ENCODE results near the gene APOL2. TPM values are rescaled to one million over a fixed set of nuclear protein-coding genes. Genes with fewer than 3 reads are reported as not detected.

APOL2 gene
- total and polyA plus RNA-seq, 8 donors: 29.0 to 63.0 (median 35.0) TPM

DNA sequence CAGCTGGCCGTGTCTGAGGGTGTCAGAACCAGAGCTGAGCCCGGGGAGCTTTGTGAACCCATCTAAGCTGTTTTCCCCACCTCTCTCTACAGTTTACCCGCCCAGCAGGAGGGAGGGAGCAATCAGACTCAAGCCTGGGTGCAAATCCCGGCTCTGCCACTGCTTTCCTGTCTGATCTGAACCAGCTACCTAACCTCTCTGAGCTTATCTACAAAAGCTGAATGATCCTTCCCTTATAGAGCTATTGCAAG is 252 bp downstream of the APOL2 start:
- DNase-seq (no peak), ATAC-seq (peak; percentile 16)
- Histone ChIP-seq H3K4me3 (peak overlapping the region; percentile 65 to 93), H3K9me3 (no peaks in the 10 kb centered on the region), H3K4me1 (peaks cover 33 to 52% of the 10 kb centered on the region in 2 donors), H3K27me3 (no peaks in the 10 kb centered on the region), H3K36me3 (peaks cover 0 to 22% of the 10 kb centered on the region in 2 donors), H3K27ac (peak overlapping the region; percentile 90 to 93)
- intact Hi-C loops (cut with DNase I): no loop called here
- TF ChIP-seq, protein P1, sequence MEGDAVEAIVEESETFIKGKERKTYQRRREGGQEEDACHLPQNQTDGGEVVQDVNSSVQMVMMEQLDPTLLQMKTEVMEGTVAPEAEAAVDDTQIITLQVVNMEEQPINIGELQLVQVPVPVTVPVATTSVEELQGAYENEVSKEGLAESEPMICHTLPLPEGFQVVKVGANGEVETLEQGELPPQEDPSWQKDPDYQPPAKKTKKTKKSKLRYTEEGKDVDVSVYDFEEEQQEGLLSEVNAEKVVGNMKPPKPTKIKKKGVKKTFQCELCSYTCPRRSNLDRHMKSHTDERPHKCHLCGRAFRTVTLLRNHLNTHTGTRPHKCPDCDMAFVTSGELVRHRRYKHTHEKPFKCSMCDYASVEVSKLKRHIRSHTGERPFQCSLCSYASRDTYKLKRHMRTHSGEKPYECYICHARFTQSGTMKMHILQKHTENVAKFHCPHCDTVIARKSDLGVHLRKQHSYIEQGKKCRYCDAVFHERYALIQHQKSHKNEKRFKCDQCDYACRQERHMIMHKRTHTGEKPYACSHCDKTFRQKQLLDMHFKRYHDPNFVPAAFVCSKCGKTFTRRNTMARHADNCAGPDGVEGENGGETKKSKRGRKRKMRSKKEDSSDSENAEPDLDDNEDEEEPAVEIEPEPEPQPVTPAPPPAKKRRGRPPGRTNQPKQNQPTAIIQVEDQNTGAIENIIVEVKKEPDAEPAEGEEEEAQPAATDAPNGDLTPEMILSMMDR (IDR thresholded peaks at IDR 0.05): no peak

DNA sequence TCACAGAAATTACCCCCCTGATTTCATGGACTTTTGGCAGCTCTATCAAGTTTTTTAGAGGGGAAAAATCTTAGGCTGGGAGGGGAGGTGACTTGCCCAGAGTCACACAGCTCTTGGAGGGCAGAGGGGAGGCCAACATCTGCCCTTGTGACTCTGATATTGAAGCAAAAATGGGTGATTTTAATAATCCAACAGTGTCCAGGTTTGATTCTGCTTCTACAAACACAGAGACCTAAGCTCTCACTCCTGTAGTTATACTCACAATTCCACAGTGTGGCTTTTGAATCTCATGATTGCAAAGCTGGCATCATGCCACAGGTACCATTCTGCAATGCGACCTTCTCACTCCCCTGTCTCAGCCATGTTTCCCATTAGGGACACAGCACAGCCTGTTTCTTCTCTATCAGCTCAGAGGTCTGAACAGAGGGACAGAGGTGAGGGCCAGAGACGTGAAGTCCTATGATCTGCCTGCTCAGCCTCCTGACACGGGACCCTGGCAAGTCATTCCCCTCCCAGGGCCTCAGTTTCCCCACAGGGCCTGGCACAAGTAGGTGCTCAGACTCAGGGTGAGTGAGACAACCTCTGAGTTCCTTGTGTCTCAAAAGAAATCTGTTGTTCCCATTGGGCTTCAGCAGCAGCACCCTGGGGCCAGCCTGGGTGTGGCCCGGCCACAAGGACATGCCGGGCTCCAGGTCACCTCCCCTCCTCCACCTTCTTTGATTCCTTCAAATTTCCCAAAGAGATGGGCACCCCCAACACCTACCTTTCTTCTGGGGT is 766 bp downstream of the APOL2 start:
- Histone ChIP-seq H3K4me3 (peak overlapping the region; percentile 65 to 93), H3K27ac (peak overlapping the region; percentile 90 to 93), H3K9me3 (no peaks in the 10 kb centered on the region), H3K27me3 (no peaks in the 10 kb centered on the region), H3K4me1 (peaks cover 33 to 57% of the 10 kb centered on the region in 2 donors), H3K36me3 (peaks cover 0 to 27% of the 10 kb centered on the region in 2 donors)
- DNase-seq (peak in 2 of 4 donors; percentile 29 to 42), ATAC-seq (peak; percentile 56)
- intact Hi-C loops (cut with DNase I): no loop called here
- TF ChIP-seq, protein P1 (IDR thresholded peaks at IDR 0.05): no peak

DNA sequence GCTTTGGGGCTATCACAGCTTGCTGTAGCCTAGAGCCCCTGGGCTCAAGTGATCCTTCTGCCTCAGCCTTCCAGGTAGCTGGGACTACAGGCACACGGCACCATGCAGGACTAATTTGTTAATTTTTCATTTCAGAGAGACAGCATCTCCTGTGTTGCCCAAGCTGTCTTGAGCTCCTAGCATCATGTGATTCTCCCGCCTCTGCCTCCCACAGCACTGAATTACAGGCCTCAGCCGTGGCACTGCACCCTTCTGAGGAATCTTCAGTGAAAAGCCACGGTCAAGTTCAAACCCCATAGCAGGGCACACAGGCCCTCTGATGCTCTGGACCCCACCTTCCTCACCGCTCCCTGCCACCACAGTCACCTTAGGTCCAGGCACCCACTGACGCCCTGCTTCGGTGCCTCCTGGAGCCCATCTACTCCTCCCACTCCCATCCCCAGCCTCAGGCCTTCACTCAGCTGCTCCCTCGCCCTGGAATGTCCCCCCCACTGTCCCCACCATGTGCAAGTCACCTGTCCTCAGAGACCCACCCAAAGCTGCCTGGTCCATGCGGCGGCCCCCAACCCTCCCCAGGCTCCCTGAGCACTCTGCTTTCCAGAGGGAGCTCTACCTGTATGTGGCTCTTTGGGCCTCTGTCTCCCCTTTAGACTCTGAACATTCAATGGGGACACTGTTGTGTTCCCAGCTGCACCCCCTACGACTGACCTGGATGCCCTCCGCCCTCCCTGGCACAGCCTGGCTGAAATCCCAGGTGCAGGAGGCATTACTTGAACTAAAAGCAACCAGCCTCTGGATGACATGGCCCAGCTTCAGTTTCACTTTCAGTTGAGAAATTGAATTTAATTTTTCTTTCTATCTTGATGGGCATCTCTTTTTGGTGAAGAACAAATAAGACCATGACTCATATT is 1.6 kb downstream of the APOL2 start:
- H3K27ac ChIP-seq: peak overlapping the region; percentile 90 to 93
- peak overlapping the region; percentile 65 to 93 for H3K4me3 ChIP-seq
- peaks cover 33 to 65% of the 10 kb centered on the region in 2 donors for H3K4me1 ChIP-seq
- TF ChIP-seq, protein P1 (IDR thresholded peaks at IDR 0.05): no peak
- H3K36me3 ChIP-seq: peaks cover 0 to 35% of the 10 kb centered on the region in 2 donors
- no peaks in the 10 kb centered on the region for H3K9me3 ChIP-seq
- DNase-seq (no peak), ATAC-seq (peak; percentile 18)
- no peaks in the 10 kb centered on the region for H3K27me3 ChIP-seq
- intact Hi-C loops (cut with DNase I): no loop called here

DNA sequence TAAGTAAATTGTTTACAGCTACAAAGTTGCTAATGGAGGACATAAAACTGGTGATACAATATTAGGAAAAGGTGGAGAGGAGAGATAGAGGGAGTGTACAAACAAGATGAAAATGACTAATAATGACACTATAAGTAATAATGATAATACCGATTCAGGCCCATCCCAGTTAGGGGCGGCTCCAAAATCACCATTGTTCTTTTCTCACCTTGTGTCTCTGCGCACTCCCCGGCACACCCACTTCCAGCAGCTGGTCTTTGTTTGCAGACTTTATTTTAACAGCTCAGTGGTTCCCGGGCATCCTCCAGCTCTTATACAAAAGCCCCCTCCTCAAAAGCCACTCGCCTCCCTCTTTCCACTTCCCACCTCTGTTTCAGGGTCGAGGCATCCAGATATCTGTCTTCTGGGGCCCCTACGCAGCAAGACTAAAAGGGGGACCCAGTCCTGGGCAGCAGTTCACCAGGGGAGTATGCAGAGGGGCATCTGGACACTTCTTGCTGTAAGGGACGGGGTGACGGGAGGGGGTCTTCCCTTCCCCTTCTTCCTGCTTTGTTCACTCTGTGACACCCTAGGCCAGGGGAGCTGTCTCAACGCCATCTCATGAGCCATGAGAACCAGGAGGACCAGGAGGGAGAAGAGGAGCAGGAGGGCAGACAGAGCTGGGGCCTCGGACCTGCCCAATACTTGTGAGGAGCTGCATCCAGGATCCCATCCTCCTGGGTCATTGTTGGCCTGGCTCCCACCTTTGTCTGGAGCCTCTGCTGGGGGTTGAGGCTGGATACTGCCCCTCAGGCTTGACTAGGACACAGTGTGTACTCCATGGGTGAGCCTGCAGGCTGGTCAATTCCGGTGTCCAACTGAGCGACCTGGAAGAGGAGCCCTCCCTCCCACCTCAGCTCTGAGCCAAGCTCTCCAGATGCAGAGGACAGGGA is 2.7 kb downstream of the APOL2 start:
- TF ChIP-seq, protein P1 (IDR thresholded peaks at IDR 0.05): no peak
- Histone ChIP-seq H3K27me3 (no peaks in the 10 kb centered on the region), H3K9me3 (no peaks in the 10 kb centered on the region), H3K4me1 (peaks cover 33 to 66% of the 10 kb centered on the region in 2 donors), H3K36me3 (peaks cover 3 to 46% of the 10 kb centered on the region in 2 donors), H3K27ac (peak overlapping the region in 1 of 2 donors; percentile 90), H3K4me3 (peak overlapping the region in 1 of 2 donors; percentile 93)
- no peak for ATAC-seq
- intact Hi-C loops (cut with DNase I): no loop called here
- no peak for DNase-seq

Measured in left lung (tissue), 10 donors.